Neuron (in vitro differentiated cells): ENCODE results near the gene EPS8.
"Not testable (repeated sequence)": the region's sequence is repeated elsewhere in the genome, so short reads cannot be mapped to it uniquely, and the experiment has no call there.

Source experiments
- H2AFZ ChIP-seq: one replicate; pipeline ENCODE4 v1.6.1; 2013; ENCODE audit warnings: low read depth, mild to moderate bottlenecking, inconsistent platforms, low read length, moderate library complexity
- H3K27me3 ChIP-seq: one replicate; pipeline ENCODE4 v1.6.1; 2013; ENCODE audit warnings: low read length; ENCODE audit not compliant: insufficient read depth
- H3K36me3 ChIP-seq: one replicate; pipeline ENCODE4 v1.6.1; 2013; ENCODE audit warnings: low read length; ENCODE audit not compliant: insufficient read depth
- H3K4me1 ChIP-seq: one replicate; pipeline ENCODE4 v1.6.1; 2013; ENCODE audit warnings: low read length; ENCODE audit not compliant: insufficient read depth
- H3K4me3 ChIP-seq: 2 replicates; pipeline ENCODE4 v1.5.1; 2013; ENCODE audit warnings: mild to moderate bottlenecking, low read length, moderate library complexity
- H3K9me3 ChIP-seq: one replicate; pipeline ENCODE4 v1.6.1; 2013; ENCODE audit warnings: low read length

Gene EPS8

DNA sequence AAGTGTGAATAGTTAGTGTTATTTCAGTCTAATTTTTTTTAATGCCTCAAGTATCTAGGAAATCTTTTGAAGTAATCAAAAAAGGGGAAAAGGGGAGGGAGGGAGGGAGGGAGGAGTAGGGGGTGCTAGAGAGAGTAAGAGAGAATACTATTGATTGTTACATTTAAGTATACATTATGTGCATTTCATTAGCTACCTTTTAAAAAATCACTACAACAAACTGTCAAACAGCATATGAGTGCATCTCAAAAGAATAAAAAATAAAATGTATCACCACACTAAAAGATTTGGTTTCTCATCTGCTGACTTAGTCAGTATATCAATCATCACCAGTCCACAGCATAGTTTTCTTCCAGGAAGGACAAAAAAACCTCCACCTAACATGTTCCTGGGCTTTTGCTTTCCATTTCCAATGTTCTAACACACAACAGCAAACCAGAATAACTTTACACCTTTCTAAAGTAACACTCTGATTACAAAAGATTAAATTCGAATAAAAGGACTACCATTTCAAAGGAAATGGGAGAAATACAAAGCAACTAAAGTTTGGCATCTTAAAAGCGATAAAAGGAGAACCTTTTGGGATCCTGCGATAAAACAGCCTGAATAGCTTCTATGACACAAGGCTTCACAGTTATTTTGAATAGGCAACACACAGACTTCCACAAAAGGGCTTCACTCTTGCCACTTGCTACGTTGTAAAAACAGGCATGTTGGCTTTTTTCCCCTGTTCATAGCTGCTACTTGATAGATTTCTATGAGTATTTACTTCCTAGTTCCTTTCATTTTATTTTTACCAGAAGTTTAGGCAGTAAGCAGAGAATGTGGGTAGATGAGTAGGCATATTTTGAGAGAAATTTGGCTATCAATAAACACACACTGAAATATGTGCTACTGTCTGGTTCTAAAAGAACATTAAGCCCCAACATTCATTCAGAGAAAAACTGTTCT lies 160.9 kb downstream of the EPS8 start:
- H3K4me1 ChIP-seq, result peaks cover 41% of the 10 kb centered on the region
- peak overlapping the region; percentile 29 for H3K4me3 ChIP-seq
- H3K27me3 ChIP-seq, result no peaks in the 10 kb centered on the region
- H3K36me3 ChIP-seq, result peaks cover 2% of the 10 kb centered on the region
- H3K9me3 ChIP-seq, result no peaks in the 10 kb centered on the region
- peak overlapping the region; percentile 28 for H2AFZ ChIP-seq

DNA sequence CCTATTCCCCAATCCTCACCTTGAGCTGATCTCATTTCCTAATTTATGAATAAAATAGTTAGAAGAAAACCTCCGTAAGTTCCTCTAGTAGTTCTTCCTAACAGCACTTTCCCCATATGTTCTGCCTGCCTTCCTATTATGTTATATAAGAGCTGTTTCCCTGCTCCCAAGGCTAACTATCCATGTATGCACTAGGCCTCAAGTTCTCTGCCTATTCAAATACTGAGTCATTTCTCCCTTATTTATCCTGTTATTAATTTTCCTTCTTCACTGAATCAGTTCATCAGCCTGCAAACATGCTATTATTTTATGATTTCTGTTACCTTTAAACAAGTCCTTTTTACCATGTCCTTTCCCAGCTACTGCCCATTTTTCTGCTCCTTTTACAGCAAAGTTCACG lies 164.1 kb downstream of the EPS8 start:
- Histone ChIP-seq H3K9me3 (no peaks in the 10 kb centered on the region), H3K27me3 (no peaks in the 10 kb centered on the region), H3K4me1 (peaks cover 32% of the 10 kb centered on the region), H3K4me3 (no peak overlapping the region), H3K36me3 (peaks cover 24% of the 10 kb centered on the region), H2AFZ (no peak overlapping the region)

DNA sequence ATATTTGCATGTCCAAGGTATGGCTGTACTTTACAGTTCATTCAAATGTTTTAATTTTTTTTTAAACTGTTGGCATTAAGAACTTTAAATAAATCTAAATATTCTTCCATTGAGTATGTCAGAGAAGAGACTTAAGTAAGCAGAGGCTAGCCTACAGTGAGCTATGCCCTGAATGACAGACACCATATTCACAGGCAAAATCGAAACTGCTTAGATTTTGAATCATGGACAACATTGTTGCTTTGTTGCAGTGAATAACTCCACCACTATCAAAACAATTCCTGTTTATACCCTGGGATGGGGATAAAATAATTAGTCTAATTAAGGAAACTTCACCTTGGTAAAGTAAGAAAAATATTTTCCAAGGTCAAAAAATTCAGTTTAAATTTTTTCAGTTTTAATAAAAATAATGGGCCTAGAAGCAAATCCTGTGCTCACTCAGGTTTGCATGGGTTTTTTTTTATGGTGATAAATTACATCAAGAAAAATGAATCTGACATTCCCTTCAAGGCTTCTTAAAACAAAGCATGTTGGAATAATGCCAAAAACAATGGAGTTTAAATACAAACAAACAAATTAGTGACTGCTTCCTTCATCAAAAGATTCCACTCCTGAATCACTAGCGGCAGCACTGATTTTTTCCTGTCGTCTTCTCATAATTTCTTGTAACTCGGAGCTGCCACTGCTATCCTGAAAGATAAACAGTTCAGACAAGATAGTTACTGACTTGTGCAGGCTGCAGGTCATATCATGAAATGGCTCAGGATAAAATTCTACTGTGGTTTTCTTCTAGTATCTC lies 168.2 kb downstream of the EPS8 start:
- Histone ChIP-seq H3K36me3 (peaks cover 34% of the 10 kb centered on the region), H3K4me1 (peaks cover 4% of the 10 kb centered on the region), H3K4me3 (no peak overlapping the region), H3K27me3 (no peaks in the 10 kb centered on the region), H3K9me3 (peaks cover 2% of the 10 kb centered on the region), H2AFZ (no peak overlapping the region)

DNA sequence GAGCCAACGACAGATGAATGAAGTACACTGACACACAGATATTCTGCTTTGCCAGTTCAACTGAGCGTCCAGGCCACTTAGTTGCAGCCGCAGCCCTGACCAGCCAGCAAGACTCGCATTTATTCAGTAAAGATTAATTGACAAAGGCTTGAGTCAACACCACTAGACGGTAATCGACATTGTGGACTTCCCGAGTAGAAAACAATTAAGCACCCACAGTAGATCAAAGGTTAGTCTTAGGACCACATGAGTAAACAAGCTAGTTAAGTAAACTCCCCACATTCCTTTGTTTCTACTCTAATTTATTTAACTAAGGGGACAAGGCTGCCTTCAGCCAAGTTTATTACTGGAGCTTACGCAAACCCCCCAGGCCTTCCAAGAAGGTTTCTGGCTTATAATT lies 172.7 kb downstream of the EPS8 start:
- H3K36me3 ChIP-seq, result peaks cover 19% of the 10 kb centered on the region
- H3K4me1 ChIP-seq, H3K27me3 ChIP-seq, H3K4me3 ChIP-seq, H2AFZ ChIP-seq, H3K9me3 ChIP-seq: not testable (repeated sequence)

DNA sequence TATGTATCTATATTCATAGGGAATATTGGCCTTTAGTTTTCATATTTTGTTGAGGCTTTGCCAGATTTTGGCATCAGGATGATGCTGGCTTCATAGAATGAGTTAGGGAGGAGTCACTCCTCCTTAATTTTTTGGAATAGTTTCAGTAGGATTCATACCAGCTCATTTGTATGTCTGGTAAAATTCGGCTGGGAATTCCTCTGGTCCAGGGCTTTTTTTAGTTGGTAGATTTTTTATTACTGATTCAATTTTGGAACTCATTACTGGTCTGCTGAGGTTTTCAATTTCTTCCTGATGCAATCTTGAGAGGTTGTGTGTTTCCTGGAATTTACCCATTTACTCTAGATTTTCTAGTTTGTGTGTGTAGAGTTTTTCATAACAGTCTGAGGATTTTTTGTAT lies 175.2 kb downstream of the EPS8 start:
- Histone ChIP-seq H2AFZ (no peak overlapping the region), H3K27me3 (no peaks in the 10 kb centered on the region), H3K4me3 (no peak overlapping the region), H3K36me3 (peaks cover 1% of the 10 kb centered on the region), H3K9me3 (peaks cover 2% of the 10 kb centered on the region), H3K4me1 (no peaks in the 10 kb centered on the region)

DNA sequence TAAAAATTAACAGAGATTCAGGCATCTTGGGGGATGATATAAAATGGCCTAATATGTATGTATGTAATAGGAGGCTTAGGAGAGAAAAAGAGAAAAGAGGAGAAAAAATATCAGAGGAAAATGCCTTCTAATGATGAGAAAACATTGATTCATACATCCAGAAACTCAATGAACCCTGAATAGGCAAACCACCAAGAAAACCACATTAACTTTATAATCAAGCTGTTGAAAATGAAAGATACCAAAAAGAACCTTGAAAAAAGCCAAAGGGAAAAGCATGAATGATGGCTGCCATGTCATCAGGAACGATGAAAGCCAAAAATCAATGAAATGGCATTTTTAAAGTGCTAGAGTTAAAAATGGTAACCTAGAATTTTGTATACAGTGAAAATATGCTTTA lies 180.2 kb downstream of the EPS8 start:
- no peaks in the 10 kb centered on the region for H3K4me1 ChIP-seq
- no peaks in the 10 kb centered on the region for H3K27me3 ChIP-seq
- H3K4me3 ChIP-seq, result no peak overlapping the region
- H2AFZ ChIP-seq, result no peak overlapping the region
- no peaks in the 10 kb centered on the region for H3K36me3 ChIP-seq
- no peaks in the 10 kb centered on the region for H3K9me3 ChIP-seq

DNA sequence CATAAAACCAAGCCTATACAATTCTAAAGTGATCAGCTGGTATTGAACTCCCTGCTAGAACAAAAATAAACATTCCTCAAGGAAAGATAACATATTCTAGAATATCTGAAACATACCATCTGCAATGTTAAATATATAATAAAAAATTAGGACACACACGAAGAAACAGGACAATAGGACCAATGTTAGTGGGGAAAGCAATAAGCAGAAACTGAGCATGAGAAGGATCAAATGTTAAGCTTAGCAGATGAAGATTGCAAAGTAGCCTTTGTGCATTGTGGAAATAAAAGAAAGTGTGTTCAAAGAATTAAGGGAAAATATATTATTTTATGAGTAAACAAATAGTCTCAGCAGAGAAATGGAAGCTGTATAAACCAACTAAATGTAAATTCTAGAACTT lies 180.8 kb downstream of the EPS8 start:
- no peak overlapping the region for H2AFZ ChIP-seq
- no peaks in the 10 kb centered on the region for H3K9me3 ChIP-seq
- no peaks in the 10 kb centered on the region for H3K4me1 ChIP-seq
- H3K27me3 ChIP-seq, result no peaks in the 10 kb centered on the region
- H3K4me3 ChIP-seq, result no peak overlapping the region
- H3K36me3 ChIP-seq, result no peaks in the 10 kb centered on the region

DNA sequence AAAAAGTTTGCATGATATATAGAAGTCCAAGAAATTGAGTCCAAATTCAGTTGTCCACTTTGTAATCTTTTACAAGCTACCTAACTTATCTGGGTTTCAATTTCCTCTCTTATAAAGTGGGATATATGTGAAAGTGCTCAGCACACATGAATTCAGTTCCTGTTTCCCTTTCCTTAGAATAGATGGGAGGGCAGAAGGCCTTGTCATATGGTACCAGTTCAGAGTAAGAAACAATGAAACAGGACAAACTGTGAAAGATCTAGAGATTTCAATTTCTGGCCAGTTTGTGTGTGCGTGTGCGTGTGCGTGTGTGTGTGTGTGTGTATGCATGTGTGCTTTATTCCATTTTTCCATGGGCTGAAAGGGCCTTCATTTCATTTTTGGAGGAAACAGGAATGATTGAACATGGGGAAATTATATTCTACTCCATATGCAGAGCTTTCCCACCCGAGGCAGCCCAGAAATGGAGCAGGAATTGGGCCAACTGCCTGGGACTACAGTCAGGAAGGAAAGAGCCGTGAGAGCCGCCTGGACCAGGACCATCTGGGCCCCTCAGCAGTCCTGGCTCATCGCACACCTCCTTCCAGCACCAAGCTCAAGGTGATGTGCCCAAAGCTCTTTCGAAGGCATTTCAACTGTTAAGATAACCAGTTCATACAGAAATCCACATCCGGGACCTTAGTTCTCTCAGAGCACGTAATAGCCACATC lies 183.2 kb downstream of the EPS8 start:
- H3K36me3 ChIP-seq, result no peaks in the 10 kb centered on the region
- no peaks in the 10 kb centered on the region for H3K27me3 ChIP-seq
- no peaks in the 10 kb centered on the region for H3K9me3 ChIP-seq
- H2AFZ ChIP-seq, result no peak overlapping the region
- no peak overlapping the region for H3K4me3 ChIP-seq
- no peaks in the 10 kb centered on the region for H3K4me1 ChIP-seq

DNA sequence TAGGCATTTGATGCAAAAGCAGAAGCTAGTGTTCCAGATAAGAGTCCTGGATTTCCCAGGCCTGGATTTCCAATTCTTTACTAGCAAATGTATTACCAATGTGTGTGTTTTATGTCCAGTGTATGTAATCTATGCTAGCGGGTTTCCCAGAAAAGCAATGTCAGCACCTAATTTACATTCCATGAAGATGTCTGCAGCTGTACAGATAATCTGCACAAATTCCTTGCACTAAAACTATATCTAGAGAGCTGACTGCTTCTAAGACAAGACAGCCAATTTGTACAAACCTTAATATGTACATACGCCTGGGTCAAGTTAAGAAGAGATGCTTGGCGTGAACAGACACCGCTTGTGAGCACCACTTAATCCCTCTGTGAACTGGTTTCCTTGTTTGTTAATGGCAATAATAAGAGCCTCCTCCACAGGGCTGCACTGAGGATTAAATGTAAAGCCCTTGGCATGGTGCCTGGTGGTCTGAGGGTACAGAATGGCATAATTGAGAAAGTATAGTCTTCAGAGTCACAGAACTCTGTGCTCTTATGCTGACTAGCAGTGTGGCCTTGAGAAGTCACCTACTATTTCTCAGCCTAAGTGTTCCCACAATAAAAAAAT lies 185.6 kb downstream of the EPS8 start:
- no peaks in the 10 kb centered on the region for H3K27me3 ChIP-seq
- no peak overlapping the region for H2AFZ ChIP-seq
- H3K9me3 ChIP-seq, result no peaks in the 10 kb centered on the region
- H3K4me1 ChIP-seq, result no peaks in the 10 kb centered on the region
- no peaks in the 10 kb centered on the region for H3K36me3 ChIP-seq
- H3K4me3 ChIP-seq, result no peak overlapping the region

DNA sequence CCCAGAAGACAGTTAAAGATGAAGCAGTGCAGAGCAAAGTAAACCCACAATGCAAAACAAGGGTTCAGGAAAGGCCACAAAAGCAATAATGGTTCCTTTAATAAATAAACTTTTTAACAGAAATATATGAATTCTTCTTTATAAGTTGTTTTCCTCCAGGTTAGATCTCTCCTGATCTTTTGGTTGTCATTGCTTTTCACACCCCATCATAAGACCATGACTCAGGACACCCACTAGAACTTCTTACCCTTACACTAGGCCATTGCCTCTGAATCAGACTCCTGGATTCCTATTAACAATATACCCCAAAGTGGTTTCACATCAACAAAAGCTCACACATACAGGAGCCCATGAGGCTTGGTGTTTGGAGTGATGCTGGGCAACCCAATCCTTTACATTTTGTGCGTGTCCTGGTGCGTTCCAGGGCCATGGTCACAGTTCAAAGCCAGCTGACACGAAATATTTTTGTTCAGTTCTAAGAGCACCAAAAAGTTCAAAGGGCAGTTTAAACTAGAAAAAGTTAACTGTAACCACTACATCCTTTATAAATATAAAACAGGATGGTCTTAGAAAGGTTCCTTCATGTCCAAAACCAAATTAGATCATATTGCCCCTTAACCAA lies 187.0 kb downstream of the EPS8 start:
- no peaks in the 10 kb centered on the region for H3K27me3 ChIP-seq
- no peaks in the 10 kb centered on the region for H3K9me3 ChIP-seq
- H2AFZ ChIP-seq, result no peak overlapping the region
- no peaks in the 10 kb centered on the region for H3K36me3 ChIP-seq
- no peak overlapping the region for H3K4me3 ChIP-seq
- no peaks in the 10 kb centered on the region for H3K4me1 ChIP-seq

DNA sequence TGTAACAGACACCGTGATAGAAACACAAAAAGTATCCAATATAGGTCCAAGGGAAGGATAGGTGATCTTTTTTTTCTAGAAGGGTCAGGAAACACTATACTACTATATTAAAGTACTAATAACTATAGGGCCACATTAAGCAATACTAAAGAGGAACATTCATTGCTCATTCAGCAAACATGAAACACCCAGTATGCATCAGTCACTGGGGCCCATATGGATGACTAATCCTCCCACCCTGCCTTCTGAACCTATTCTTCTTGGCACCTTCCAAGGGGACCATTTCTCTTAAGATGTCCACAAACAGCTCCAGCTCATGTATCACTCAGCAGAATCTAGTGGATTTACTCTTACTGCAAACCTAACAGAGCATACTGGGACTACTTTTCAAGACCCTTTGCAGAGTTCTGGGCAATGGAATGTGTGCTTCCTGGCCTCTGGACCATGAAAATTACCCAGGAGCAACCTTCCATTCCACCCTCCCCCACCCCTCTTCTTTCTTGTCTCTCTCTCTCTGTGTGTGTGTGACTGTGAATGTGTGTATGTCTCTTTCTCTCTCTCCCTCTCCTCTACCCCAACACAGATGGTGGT lies 187.9 kb downstream of the EPS8 start:
- no peak overlapping the region for H3K4me3 ChIP-seq
- no peaks in the 10 kb centered on the region for H3K27me3 ChIP-seq
- no peak overlapping the region for H2AFZ ChIP-seq
- no peaks in the 10 kb centered on the region for H3K9me3 ChIP-seq
- no peaks in the 10 kb centered on the region for H3K4me1 ChIP-seq
- no peaks in the 10 kb centered on the region for H3K36me3 ChIP-seq

DNA sequence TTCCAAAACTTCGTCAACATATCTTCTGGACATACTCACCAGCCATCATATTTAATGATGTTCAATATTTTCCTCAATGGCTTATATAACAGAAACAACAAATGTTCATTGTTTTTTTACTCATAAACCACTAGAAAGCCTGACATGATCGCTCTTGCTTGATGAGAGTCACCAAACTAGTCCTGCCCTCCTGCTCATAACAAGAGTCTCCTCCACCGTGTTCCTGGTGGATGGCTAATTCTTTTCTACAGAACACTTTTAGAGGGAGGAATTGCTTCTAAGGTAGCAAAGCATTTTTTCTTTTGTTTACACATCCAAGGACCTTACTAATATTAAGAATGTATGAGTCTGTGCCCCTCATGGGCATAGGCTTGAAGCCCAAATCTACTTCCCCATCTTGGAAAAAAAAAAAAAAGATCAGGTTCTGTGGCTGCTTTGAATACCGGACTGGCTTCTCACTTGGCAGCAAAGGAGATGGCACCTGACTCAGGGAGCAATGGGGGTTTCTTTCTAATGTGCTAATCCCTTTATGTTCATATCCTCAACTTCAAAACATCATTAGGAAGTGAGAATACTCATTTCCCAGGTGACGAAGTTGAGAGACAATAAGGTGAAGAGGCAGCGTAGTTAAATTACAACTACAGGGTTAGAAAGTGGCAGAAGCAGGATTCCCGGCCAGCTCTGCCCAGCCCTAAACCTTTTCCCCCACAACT lies 188.8 kb downstream of the EPS8 start:
- no peak overlapping the region for H3K4me3 ChIP-seq
- no peaks in the 10 kb centered on the region for H3K36me3 ChIP-seq
- no peak overlapping the region for H2AFZ ChIP-seq
- no peaks in the 10 kb centered on the region for H3K27me3 ChIP-seq
- no peaks in the 10 kb centered on the region for H3K4me1 ChIP-seq
- H3K9me3 ChIP-seq, result no peaks in the 10 kb centered on the region
